Muscle of leg (tissue), 11 donors: Measurements from ENCODE around the gene HECW1. TPM values are rescaled to one million over a fixed set of nuclear protein-coding genes. Genes with fewer than 3 reads are reported as not detected.

Source experiments
- DNase-seq: peaks from one replicate; pipeline ENCODE4 v3.0.0; 2013
- H3K27ac ChIP-seq: one replicate; pipeline ENCODE4 v1.5.1; 2013; ENCODE audit warnings: mild to moderate bottlenecking, low read length, control low read depth
- H3K27me3 ChIP-seq: one replicate; pipeline ENCODE4 v1.6.1; 2013; ENCODE audit warnings: low read length; ENCODE audit not compliant: control insufficient read depth, insufficient read depth
- H3K36me3 ChIP-seq: one replicate; pipeline ENCODE4 v1.6.1; 2013; ENCODE audit warnings: low read length; ENCODE audit not compliant: control insufficient read depth, insufficient read depth
- H3K4me1 ChIP-seq: one replicate; pipeline ENCODE4 v1.6.1; 2013; ENCODE audit warnings: low read length; ENCODE audit not compliant: control insufficient read depth, insufficient read depth
- H3K4me3 ChIP-seq: one replicate; pipeline ENCODE4 v1.5.1; 2013; ENCODE audit warnings: low read length, control low read depth
- H3K9me3 ChIP-seq: replicated peaks from 2 replicates; pipeline ENCODE4 v1.6.1; 2013; ENCODE audit warnings: low read depth, low read length; ENCODE audit not compliant: control insufficient read depth
- WGBS: methylation state at CpG from one replicate; pipeline ENCODE4 v1.1.5; 2013; ENCODE audit warnings: missing lambda C conversion rate; ENCODE audit not compliant: insufficient coverage; 5-methylcytosine and 5-hydroxymethylcytosine counted together
- polyA plus RNA-seq, 8 donors: library from polyadenylated mRNA; unstranded; fragments of 120-200 nt; gene quantifications; one replicate each; pipeline versions ENCODE4 v1.2.1 to v1.2.3, GENCODE V29; 2013; ENCODE audit warnings: inconsistent platforms in 1 of 8, low replicate concordance in 1 of 8; ENCODE audit not compliant: insufficient read length in 8 of 8, insufficient read depth in 1 of 8
- total RNA-seq: library from RNA; stranded (reverse); fragments of 120-200 nt; gene quantifications from one replicate; pipeline ENCODE4 v1.2.4, GENCODE V29; 2013

Gene HECW1
- total and polyA plus RNA-seq, 9 donors: 0.13 to 1.7 (median 0.51) TPM; not detected in 1

DNA sequence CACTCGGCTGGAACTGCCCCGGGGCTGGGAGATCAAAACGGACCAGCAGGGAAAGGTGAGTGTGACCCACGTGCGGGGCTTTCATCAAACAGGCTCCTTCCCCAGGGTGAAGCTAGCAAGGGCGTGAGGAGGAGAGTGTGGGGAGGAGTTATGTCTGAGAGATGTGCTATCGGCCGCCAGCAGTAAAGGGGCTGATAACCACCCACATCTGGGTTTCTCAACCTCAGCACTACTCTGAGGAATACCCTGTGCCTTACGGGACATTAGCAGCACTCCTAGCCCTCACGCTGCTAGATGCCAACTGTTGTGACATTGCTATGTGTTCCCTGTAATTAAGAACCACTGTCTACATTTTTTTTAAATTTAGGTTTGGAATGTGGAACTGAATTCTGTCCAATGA is 356.6 kb downstream of the HECW1 start:
- Histone ChIP-seq H3K27ac (no peak overlapping the region), H3K27me3 (no peaks in the 10 kb centered on the region), H3K4me3 (no peak overlapping the region), H3K9me3 (no peaks in the 10 kb centered on the region), H3K36me3 (no peaks in the 10 kb centered on the region), H3K4me1 (peaks cover 3% of the 10 kb centered on the region)
- no peak for DNase-seq
- 81% methylated on average over 2 of the region's 10 CpGs for WGBS

DNA sequence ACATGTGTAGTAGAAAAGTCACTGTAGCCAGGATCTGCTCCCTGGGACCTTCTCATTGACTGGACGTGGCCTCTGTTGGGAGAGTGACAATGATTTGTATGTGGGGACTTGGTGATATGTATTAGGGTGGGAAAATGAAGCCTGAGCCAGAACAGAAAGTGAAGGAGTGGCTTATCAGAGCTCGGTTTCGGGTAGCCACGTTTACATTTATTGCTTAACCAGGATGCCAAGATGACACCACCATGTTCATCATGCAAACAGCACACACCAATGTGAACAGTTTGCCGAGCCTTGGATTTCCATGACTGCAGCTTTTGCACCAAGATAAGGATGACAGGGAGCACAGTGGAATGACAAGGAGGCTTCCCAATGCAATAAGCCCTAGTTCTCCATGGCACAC is 357.7 kb downstream of the HECW1 start:
- DNase-seq: no peak
- Histone ChIP-seq H3K4me1 (peaks cover 3% of the 10 kb centered on the region), H3K9me3 (no peaks in the 10 kb centered on the region), H3K27me3 (no peaks in the 10 kb centered on the region), H3K27ac (no peak overlapping the region), H3K36me3 (no peaks in the 10 kb centered on the region), H3K4me3 (no peak overlapping the region)
- WGBS: 45% methylated on average over 1 of the region's 5 CpGs

DNA sequence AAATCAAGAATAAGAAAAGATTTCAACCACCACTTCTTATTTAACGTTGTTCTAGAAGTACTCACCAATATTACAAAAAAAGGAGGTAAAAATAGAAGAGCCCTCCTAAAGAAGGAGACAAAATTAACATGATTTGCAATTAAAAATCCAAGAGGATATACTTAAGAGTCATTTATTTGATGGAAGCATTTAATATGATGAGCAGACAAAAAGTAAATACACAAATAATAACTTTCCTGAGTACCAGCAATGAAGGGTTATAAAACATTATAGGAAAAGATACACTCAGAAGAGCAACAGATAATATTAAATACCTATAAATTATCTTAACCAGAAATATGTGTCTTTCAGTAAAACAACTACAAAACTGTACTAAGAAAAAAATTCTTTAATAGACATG is 363.5 kb downstream of the HECW1 start:
- Histone ChIP-seq H3K27me3 (no peaks in the 10 kb centered on the region), H3K4me3 (no peak overlapping the region), H3K36me3 (no peaks in the 10 kb centered on the region), H3K4me1 (no peaks in the 10 kb centered on the region), H3K27ac (no peak overlapping the region), H3K9me3 (no peaks in the 10 kb centered on the region)
- DNase-seq: no peak
- no CpG with 5 or more reads among the region's 1 CpG for WGBS

DNA sequence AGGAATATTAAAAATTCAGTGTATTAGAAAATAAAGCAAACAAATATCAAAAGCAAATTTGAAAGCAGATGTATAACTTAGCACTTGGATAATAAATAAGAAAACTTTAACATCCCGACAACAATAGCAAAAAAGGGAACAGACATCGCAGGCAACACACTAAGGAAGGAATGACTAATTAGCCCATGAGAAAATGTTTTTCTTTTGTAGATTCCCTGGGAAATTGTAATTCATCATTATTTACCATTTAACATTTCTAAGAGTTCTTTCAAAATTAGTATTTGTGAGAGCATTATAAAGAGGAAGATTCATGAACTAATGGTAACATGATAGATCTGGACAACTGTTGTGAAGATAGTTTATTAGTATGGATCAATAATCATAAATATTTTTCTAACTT is 364.4 kb downstream of the HECW1 start:
- no peaks in the 10 kb centered on the region for H3K27me3 ChIP-seq
- H3K27ac ChIP-seq: no peak overlapping the region
- WGBS: no CpG with 5 or more reads among the region's 2 CpGs
- no peak overlapping the region for H3K4me3 ChIP-seq
- peaks cover under 1% of the 10 kb centered on the region for H3K4me1 ChIP-seq
- no peaks in the 10 kb centered on the region for H3K9me3 ChIP-seq
- DNase-seq: no peak
- no peaks in the 10 kb centered on the region for H3K36me3 ChIP-seq

DNA sequence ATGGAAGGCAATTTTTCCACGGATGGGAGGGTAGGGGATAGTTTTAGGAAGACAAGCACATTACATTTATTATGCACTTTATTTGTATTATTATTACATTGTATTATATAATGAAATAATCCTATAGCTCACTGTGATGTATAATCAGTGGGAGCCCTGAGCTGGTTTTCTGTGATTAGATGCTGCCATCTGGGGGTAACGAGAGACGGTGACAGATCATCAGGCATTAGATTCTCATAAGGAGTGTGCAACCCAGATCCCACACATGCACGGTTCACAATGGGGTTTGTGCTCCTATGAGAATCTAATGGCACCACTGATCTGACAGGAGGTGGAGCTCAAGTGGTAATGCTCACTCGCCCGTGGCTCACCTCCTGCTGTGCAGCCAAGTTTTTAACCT is 366.6 kb downstream of the HECW1 start:
- no peak for DNase-seq
- no peaks in the 10 kb centered on the region for H3K36me3 ChIP-seq
- H3K27me3 ChIP-seq: no peaks in the 10 kb centered on the region
- H3K27ac ChIP-seq: no peak overlapping the region
- peaks cover 4% of the 10 kb centered on the region for H3K4me1 ChIP-seq
- no peak overlapping the region for H3K4me3 ChIP-seq
- WGBS: 65% methylated on average over 5 of the region's 6 CpGs
- no peaks in the 10 kb centered on the region for H3K9me3 ChIP-seq

DNA sequence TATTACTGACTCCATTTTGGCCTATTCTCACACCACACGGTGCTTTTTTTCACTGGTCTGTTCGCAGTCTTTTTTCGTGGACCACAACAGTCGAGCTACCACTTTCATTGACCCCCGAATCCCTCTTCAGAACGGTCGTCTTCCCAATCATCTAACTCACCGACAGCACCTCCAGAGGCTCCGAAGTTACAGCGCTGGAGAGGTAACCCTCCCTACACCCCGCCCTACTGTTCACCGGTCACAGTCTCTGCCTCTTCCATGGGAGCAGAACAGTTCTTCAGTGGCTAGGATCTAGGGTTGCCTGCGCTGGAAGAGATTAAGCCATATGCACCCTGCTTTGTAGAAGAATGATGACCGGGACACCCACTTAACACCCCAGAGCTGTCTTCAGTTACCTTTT is 367.1 kb downstream of the HECW1 start:
- H3K4me1 ChIP-seq: peaks cover 4% of the 10 kb centered on the region
- H3K27me3 ChIP-seq: no peaks in the 10 kb centered on the region
- WGBS: 94% methylated on average over 12 of the region's 14 CpGs

DNA sequence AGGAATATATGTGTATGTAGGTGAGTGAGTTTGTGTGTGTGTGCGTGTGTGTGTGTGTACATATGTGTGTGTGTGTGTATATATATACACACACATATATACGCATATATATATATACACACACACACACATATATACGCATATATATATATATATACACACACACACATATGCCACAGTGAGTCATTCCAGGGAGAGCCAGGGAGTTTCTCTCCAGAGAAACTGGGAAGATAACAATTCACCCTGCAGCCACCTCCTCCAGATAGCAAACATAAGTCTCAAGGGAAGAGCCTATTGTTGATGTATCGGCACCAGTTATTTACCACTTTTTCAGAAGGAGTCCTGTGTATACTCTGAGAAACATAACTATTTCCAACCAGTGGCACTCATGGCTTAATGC is 368.1 kb downstream of the HECW1 start:
- no peaks in the 10 kb centered on the region for H3K9me3 ChIP-seq
- H3K27ac ChIP-seq: no peak overlapping the region
- no peak for DNase-seq
- peaks cover 4% of the 10 kb centered on the region for H3K4me1 ChIP-seq
- H3K36me3 ChIP-seq: no peaks in the 10 kb centered on the region
- H3K27me3 ChIP-seq: no peaks in the 10 kb centered on the region
- no peak overlapping the region for H3K4me3 ChIP-seq
- WGBS: 100% methylated on average over 1 of the region's 4 CpGs

More for the DNA sequence above, 367.1 kb downstream of the HECW1 start:
- H3K4me3 ChIP-seq: no peak overlapping the region
- no peaks in the 10 kb centered on the region for H3K36me3 ChIP-seq
- no peak overlapping the region for H3K27ac ChIP-seq
- DNase-seq: no peak
- no peaks in the 10 kb centered on the region for H3K9me3 ChIP-seq

DNA sequence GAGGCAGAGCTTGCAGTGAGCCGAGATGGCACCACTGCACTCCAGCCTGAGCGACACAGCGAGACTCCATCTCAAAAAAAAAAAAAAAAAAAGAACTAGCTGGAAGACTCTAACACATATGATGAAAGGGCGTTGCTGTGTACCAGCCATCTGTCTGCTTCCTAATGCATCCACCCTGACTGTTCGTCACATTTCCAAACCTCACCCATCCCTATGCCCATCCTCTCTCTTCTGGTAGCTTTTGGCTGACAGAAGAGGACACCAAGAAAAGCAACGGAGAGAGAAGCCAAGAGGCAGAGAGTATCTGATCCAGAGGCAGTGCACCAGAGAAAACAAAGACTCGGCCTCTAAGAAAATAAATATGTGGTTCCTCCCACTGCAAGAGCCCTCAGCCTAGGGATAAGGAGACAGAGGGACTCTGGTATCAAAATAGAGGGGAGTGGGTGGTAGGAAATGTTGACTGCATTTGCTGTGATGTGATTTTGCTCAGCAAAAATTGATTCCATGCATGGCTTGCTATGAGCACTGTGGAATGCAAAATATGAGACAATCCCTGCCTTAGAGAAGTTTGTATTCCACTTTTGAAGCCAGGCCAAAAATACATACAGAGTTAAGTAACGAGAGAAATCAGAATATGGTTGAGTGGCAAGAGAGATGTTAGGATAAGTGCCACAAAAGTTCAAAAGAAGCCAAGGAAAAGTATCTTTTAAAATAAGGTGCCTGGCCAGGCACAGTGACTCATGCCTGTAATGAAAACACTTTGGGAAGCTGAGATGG is 369.6 kb downstream of the HECW1 start:
- peak; percentile 42 for DNase-seq
- Histone ChIP-seq H3K36me3 (no peaks in the 10 kb centered on the region), H3K4me3 (no peak overlapping the region), H3K27ac (peak overlapping the region; percentile 22), H3K4me1 (peaks cover 4% of the 10 kb centered on the region), H3K27me3 (no peaks in the 10 kb centered on the region), H3K9me3 (no peaks in the 10 kb centered on the region)
- WGBS: 14% methylated on average over 2 of the region's 8 CpGs

DNA sequence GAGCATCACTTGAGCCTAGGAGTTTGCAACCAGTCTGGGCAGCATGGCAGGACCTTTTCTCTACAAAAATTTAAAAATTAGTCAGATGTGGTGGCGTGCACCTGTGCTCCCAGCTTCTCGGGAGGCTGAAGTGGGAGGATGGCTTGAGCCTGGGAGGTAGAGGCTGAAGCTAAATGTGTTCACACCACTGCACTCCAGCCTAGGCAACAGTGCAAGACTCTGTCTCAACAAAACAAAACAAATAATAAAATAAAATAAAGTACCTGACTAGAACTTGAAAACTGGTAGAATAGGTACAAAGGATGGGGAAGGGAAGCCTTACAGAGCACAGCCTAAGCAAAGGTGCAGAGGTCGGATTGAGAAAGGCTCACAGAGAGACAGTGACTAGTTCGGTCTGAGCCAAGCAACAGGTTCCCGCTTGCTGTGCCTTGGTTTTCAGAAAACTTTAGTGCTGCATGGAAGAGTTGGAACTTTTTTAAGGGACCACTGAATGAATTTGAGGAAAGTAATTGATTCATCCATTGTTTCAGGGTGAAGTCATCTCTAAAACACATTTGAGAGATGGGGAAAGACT is 370.3 kb downstream of the HECW1 start:
- 93% methylated on average over 3 of the region's 5 CpGs for WGBS
- no peak overlapping the region for H3K27ac ChIP-seq
- H3K36me3 ChIP-seq: no peaks in the 10 kb centered on the region
- H3K4me3 ChIP-seq: no peak overlapping the region
- no peak for DNase-seq
- H3K4me1 ChIP-seq: peaks cover 4% of the 10 kb centered on the region
- no peaks in the 10 kb centered on the region for H3K27me3 ChIP-seq
- no peaks in the 10 kb centered on the region for H3K9me3 ChIP-seq

DNA sequence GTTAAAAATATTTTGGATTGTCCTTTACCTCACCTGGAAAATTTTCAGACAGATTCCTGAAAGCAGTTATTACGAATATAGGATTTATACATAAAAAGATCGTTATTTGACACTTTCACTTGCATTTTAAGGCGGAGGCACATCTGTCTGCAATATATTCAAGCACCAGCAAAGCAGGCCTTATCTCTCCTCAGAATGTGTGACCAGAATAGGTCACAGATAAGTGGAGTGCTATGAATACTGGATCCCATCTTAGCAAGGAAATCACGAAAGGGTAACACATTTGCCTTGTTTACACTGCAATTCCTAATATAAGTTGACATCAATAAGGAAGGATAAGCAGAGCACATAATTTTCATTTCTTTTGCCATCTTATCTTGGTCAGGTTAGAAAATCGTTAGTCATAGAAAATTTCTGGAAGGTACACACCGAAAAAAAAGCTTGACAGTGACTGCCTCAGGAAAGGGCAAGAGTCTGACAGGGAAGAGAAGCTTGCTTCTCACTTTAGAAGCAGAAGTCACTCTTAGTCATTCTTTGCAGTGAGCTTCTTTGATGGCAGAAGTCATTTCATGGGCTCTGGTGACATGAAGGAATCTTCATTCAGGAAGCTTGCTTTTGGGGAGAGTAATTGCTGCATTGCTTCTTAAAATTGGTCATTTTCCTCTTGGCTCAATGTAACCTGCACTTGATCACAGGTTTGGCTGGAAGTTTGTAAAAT is 372.4 kb downstream of the HECW1 start:
- Histone ChIP-seq H3K4me3 (no peak overlapping the region), H3K36me3 (no peaks in the 10 kb centered on the region), H3K4me1 (peaks cover 4% of the 10 kb centered on the region), H3K9me3 (no peaks in the 10 kb centered on the region), H3K27ac (no peak overlapping the region), H3K27me3 (no peaks in the 10 kb centered on the region)
- DNase-seq: no peak
- WGBS: 100% methylated on average over 2 of the region's 6 CpGs
